HepG2 (cell line): ENCODE data around the gene GRB7. TPM values are rescaled to one million over a fixed set of nuclear protein-coding genes. Genes with fewer than 3 reads are reported as not detected.
A peak's percentile ranks its signal among the peaks of the same experiment; 100 is the strongest.

Experiments used
- AGO2 ChIP-seq: fragments of 200-400 bp; formaldehyde crosslinking; optimal IDR thresholded peaks from 2 replicates; pipeline ENCODE3; 2017; ENCODE audit warnings: mild to moderate bottlenecking, low read depth, low read length, moderate library complexity
- CBX5 ChIP-seq: sonication (generic); formaldehyde crosslinking; IDR thresholded peaks from 2 replicates; pipeline ENCODE4 v1.4.0; 2020; ENCODE audit warnings: missing genetic modification reagents, borderline replicate concordance
- DNMT1 ChIP-seq: sonication (generic); formaldehyde crosslinking; IDR thresholded peaks from 2 replicates; pipeline ENCODE4 v1.5.1; 2020; ENCODE audit warnings: mild to moderate bottlenecking, missing genetic modification reagents
- EHMT2 ChIP-seq: fragments of 200-600 bp; sonication (generic); IDR thresholded peaks from 2 replicates; pipeline ENCODE4 v1.7.0; 2017; ENCODE audit warnings: antibody characterized with exemption, low read depth, low read length, borderline replicate concordance
- KLF11 ChIP-seq: IDR thresholded peaks from 2 replicates; pipeline ENCODE4 v1.6.1; 2016; ENCODE audit warnings: missing compliant biosample characterization
- MYNN ChIP-seq: sonication (generic); formaldehyde crosslinking; IDR thresholded peaks from 2 replicates; pipeline ENCODE4 v1.4.0; 2020; ENCODE audit warnings: mild to moderate bottlenecking, low read depth, missing genetic modification reagents
- NFKBIZ ChIP-seq: IDR thresholded peaks from 2 replicates; pipeline ENCODE4 v1.6.1; 2018; ENCODE audit warnings: missing genetic modification reagents, missing compliant biosample characterization
- SMARCC2 ChIP-seq: fragments of 450-650 bp; IDR thresholded peaks from 2 replicates; pipeline ENCODE4 v1.6.1; 2017; ENCODE audit warnings: antibody characterized with exemption, mild to moderate bottlenecking
- SNAI1 ChIP-seq: sonication (generic); formaldehyde crosslinking; IDR thresholded peaks from 2 replicates; pipeline ENCODE4 v1.5.0; 2020; ENCODE audit warnings: mild to moderate bottlenecking, missing genetic modification reagents, borderline replicate concordance
- SP140L ChIP-seq: sonication (generic); formaldehyde crosslinking; IDR thresholded peaks from 2 replicates; pipeline ENCODE4 v1.4.0; 2020; ENCODE audit warnings: missing genetic modification reagents, borderline replicate concordance
- TP53 ChIP-seq: sonication (generic); formaldehyde crosslinking; conservative IDR thresholded peaks from 2 replicates; pipeline ENCODE4 v1.4.0; 2020; ENCODE audit warnings: missing genetic modification reagents
- ZNF12 ChIP-seq: sonication (generic); formaldehyde crosslinking; IDR thresholded peaks from 2 replicates; pipeline ENCODE4 v1.5.0; 2020; ENCODE audit warnings: missing genetic modification reagents
- ZNF570 ChIP-seq: sonication (generic); formaldehyde crosslinking; IDR thresholded peaks from 2 replicates; pipeline ENCODE4 v1.4.0; 2020; ENCODE audit warnings: mild to moderate bottlenecking, missing genetic modification reagents, borderline replicate concordance
- ZNF766 ChIP-seq: sonication (generic); formaldehyde crosslinking; IDR thresholded peaks from 2 replicates; pipeline ENCODE4 v1.5.0; 2020; ENCODE audit warnings: missing genetic modification reagents, borderline replicate concordance
- ZNF775 ChIP-seq: sonication (generic); formaldehyde crosslinking; IDR thresholded peaks from 2 replicates; pipeline ENCODE4 v1.4.0; 2020; ENCODE audit warnings: missing genetic modification reagents, mild to moderate bottlenecking, moderate library complexity, borderline replicate concordance
- ZNF776 ChIP-seq: sonication (generic); formaldehyde crosslinking; IDR thresholded peaks from 2 replicates; pipeline ENCODE4 v1.4.0; 2020; ENCODE audit warnings: mild to moderate bottlenecking, missing genetic modification reagents
- ZZZ3 ChIP-seq: sonication (generic); formaldehyde crosslinking; IDR thresholded peaks from 2 replicates; pipeline ENCODE4 v1.4.0; 2020; ENCODE audit warnings: missing genetic modification reagents, mild to moderate bottlenecking, borderline replicate concordance
- polyA plus RNA-seq, 8 experiments: library from polyadenylated mRNA; depleted of rRNA in 3 of 8; stranded (reverse) in 7 of 8; unstranded in 1 of 8; fragments of >200 nt; fragmentation: Illumina TruSeq in 4 of 8; extraction: Trizol in 4 of 8; gene quantifications; 2 replicates each; pipeline versions ENCODE4 v1.2.1 to v1.2.3, GENCODE V29; 2011 to 2016; ENCODE audit warnings: low read depth in 4 of 8, missing spikeins in 1 of 8, mixed read lengths in 1 of 8; ENCODE audit not compliant: insufficient read depth in 1 of 8
- total RNA-seq, 5 experiments: library from RNA; depleted of rRNA; stranded (reverse); fragments of >200 nt; fragmentation: Illumina TruSeq; extraction: Trizol; gene quantifications; 2 replicates each; pipeline ENCODE4 v1.2.3, GENCODE V29; 2016; ENCODE audit warnings: low read depth in 1 of 5
- TF ChIP-seq, protein P1 (sequence below): sonication (generic); formaldehyde crosslinking; IDR thresholded peaks from 2 replicates; pipeline ENCODE4 v1.8.1; 2022; ENCODE audit warnings: low read depth, mild to moderate bottlenecking, missing genetic modification reagents
- TF ChIP-seq, protein P2 (sequence below): sonication (generic); formaldehyde crosslinking; IDR thresholded peaks from 2 replicates; pipeline ENCODE4 v1.4.0; 2020; ENCODE audit warnings: mild to moderate bottlenecking, missing genetic modification reagents
- TF ChIP-seq, protein P3 (sequence below): IDR thresholded peaks from 2 replicates; pipeline ENCODE4 v1.6.1; 2016; ENCODE audit warnings: low read depth, borderline replicate concordance
- TF ChIP-seq, protein P4 (sequence below): sonication (generic); formaldehyde crosslinking; conservative IDR thresholded peaks from 2 replicates; pipeline ENCODE4 v1.8.1; 2023; ENCODE audit warnings: missing genetic modification reagents

The GRB7 gene
- total and polyA plus RNA-seq, 2 of the 13 experiments (the other 11 are each of a cell fraction or from before 2014, with no cell fraction given) = 60.2 to 77.7 TPM

DNA sequence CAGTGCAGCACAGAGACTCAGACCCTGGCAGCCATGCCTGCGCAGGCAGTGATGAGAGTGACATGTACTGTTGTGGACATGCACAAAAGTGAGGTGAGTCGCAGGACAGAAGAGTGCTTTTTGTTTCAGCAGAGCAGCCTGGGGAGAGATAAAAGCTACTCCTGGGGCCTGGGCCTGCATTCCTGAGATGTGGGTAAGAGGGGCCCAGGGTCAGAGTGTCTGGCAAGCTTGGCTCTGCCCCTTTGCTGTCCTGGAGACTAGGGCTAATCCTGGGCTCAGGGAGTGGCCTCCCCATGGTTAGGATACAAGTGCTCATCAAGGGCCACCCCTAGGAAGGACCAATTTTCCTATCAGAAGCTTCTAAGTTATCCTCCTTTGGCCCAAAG is 42.7 kb upstream of the GRB7 start (continued):
- TF ChIP-seq, protein P1, sequence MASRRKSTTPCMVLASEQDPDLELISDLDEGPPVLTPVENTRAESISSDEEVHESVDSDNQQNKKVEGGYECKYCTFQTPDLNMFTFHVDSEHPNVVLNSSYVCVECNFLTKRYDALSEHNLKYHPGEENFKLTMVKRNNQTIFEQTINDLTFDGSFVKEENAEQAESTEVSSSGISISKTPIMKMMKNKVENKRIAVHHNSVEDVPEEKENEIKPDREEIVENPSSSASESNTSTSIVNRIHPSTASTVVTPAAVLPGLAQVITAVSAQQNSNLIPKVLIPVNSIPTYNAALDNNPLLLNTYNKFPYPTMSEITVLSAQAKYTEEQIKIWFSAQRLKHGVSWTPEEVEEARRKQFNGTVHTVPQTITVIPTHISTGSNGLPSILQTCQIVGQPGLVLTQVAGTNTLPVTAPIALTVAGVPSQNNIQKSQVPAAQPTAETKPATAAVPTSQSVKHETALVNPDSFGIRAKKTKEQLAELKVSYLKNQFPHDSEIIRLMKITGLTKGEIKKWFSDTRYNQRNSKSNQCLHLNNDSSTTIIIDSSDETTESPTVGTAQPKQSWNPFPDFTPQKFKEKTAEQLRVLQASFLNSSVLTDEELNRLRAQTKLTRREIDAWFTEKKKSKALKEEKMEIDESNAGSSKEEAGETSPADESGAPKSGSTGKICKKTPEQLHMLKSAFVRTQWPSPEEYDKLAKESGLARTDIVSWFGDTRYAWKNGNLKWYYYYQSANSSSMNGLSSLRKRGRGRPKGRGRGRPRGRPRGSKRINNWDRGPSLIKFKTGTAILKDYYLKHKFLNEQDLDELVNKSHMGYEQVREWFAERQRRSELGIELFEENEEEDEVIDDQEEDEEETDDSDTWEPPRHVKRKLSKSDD (CRISPR knock-in tag) = no peak
- TF ChIP-seq ZNF776 (0 out of 2 replicates have a peak, but pooled peaks have one; percentile 49), CBX5 (CRISPR knock-in tag) (peak; percentile 71; the same call in 1 of the 2 replicates), DNMT1 (CRISPR knock-in tag) (no peak), ZNF766 (peak; percentile 79; the same call in 1 of the 2 replicates), TP53 (CRISPR knock-in tag) (0 out of 2 replicates have a peak, but pooled peaks have one; percentile 4), KLF11 (CRISPR knock-in tag) (peak; percentile 53; the same call in 1 of the 2 replicates), SMARCC2 (peak; percentile 30; the same call in 1 of the 2 replicates), SNAI1 (CRISPR knock-in tag) (peak; percentile 89; the same call in 1 of the 2 replicates), ZZZ3 (CRISPR knock-in tag) (no peak), AGO2 (peak; percentile 7), MYNN (CRISPR knock-in tag) (0 out of 2 replicates have a peak, but pooled peaks have one; percentile 21), NFKBIZ (CRISPR knock-in tag) (0 out of 2 replicates have a peak, but pooled peaks have one; percentile 18), EHMT2 (no peak), SP140L (CRISPR knock-in tag) (peak; percentile 30; the same call in 1 of the 2 replicates), ZNF570 (no peak), ZNF775 (CRISPR knock-in tag) (no peak), ZNF12 (peak; percentile 96)
- TF ChIP-seq, protein P2, sequence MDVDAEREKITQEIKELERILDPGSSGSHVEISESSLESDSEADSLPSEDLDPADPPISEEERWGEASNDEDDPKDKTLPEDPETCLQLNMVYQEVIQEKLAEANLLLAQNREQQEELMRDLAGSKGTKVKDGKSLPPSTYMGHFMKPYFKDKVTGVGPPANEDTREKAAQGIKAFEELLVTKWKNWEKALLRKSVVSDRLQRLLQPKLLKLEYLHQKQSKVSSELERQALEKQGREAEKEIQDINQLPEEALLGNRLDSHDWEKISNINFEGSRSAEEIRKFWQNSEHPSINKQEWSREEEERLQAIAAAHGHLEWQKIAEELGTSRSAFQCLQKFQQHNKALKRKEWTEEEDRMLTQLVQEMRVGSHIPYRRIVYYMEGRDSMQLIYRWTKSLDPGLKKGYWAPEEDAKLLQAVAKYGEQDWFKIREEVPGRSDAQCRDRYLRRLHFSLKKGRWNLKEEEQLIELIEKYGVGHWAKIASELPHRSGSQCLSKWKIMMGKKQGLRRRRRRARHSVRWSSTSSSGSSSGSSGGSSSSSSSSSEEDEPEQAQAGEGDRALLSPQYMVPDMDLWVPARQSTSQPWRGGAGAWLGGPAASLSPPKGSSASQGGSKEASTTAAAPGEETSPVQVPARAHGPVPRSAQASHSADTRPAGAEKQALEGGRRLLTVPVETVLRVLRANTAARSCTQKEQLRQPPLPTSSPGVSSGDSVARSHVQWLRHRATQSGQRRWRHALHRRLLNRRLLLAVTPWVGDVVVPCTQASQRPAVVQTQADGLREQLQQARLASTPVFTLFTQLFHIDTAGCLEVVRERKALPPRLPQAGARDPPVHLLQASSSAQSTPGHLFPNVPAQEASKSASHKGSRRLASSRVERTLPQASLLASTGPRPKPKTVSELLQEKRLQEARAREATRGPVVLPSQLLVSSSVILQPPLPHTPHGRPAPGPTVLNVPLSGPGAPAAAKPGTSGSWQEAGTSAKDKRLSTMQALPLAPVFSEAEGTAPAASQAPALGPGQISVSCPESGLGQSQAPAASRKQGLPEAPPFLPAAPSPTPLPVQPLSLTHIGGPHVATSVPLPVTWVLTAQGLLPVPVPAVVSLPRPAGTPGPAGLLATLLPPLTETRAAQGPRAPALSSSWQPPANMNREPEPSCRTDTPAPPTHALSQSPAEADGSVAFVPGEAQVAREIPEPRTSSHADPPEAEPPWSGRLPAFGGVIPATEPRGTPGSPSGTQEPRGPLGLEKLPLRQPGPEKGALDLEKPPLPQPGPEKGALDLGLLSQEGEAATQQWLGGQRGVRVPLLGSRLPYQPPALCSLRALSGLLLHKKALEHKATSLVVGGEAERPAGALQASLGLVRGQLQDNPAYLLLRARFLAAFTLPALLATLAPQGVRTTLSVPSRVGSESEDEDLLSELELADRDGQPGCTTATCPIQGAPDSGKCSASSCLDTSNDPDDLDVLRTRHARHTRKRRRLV (CRISPR knock-in tag) = peak; percentile 75; the same call in 1 of the 2 replicates
- TF ChIP-seq, protein P3, sequence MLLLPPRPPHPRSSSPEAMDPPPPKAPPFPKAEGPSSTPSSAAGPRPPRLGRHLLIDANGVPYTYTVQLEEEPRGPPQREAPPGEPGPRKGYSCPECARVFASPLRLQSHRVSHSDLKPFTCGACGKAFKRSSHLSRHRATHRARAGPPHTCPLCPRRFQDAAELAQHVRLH (CRISPR knock-in tag) = peak; percentile 16; the same call in 1 of the 2 replicates
- TF ChIP-seq, protein P4, sequence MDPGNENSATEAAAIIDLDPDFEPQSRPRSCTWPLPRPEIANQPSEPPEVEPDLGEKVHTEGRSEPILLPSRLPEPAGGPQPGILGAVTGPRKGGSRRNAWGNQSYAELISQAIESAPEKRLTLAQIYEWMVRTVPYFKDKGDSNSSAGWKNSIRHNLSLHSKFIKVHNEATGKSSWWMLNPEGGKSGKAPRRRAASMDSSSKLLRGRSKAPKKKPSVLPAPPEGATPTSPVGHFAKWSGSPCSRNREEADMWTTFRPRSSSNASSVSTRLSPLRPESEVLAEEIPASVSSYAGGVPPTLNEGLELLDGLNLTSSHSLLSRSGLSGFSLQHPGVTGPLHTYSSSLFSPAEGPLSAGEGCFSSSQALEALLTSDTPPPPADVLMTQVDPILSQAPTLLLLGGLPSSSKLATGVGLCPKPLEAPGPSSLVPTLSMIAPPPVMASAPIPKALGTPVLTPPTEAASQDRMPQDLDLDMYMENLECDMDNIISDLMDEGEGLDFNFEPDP (CRISPR knock-in tag) = peak; percentile 61; the same call in 1 of the 2 replicates
